ENCODE results near the gene FEZ2. TPM values are rescaled to one million over a fixed set of nuclear protein-coding genes. Genes with fewer than 3 reads are reported as not detected.
A peak's percentile ranks its signal among the peaks of the same experiment; 100 is the strongest.
"Not testable (repeated sequence)": the region's sequence is repeated elsewhere in the genome, so short reads cannot be mapped to it uniquely, and the experiment has no call there.

The FEZ2 gene
- polyA plus RNA-seq, 1 donor from 2014 or later = 36.8 TPM

- H3K9me2 ChIP-seq (ENCODE audit: insufficient read depth, low read length) = no peaks in the 10 kb centered on the region
- no peaks in the 10 kb centered on the region for H3K9me3 ChIP-seq (ENCODE audit: low read length)
- no peak overlapping the region for H3K27ac ChIP-seq (ENCODE audit: low read length)
- TF ChIP-seq CTCF (IDR thresholded peaks at IDR 0.05; ENCODE audit: poor library complexity, severe bottlenecking) (no peak), EP300 (conservative IDR thresholded peaks at IDR 0.05; ENCODE audit: poor library complexity, severe bottlenecking) (no peak), SMC3 (conservative IDR thresholded peaks at IDR 0.05; ENCODE audit: poor library complexity) (no peak), TAF1 (IDR thresholded peaks at IDR 0.05; ENCODE audit: low read depth) (no peak), MXI1 (conservative IDR thresholded peaks at IDR 0.05; ENCODE audit: poor library complexity, severe bottlenecking) (no peak)
- no peaks in the 10 kb centered on the region for H4K20me1 ChIP-seq (ENCODE audit: insufficient read depth)
- H3F3A ChIP-seq (ENCODE audit: insufficient read depth, low read length, poor library complexity, severe bottlenecking) = no peaks in the 10 kb centered on the region
- no peaks in the 10 kb centered on the region for H3K79me2 ChIP-seq (replicated peaks; ENCODE audit: insufficient read depth, low read length)
- no peak overlapping the region for H2AFZ ChIP-seq (ENCODE audit: low read depth, low read length)
- H3K4me3 ChIP-seq (ENCODE audit: low read length) = no peak overlapping the region
- no peak overlapping the region for H3K4me2 ChIP-seq (ENCODE audit: low read length)
- no peak overlapping the region for H3K9ac ChIP-seq (ENCODE audit: low read length)
- no peaks in the 10 kb centered on the region for H3K27me3 ChIP-seq (ENCODE audit: insufficient read depth, low read depth, low read length)
- H3K36me3 ChIP-seq (ENCODE audit: insufficient read depth, low read length) = no peaks in the 10 kb centered on the region
Observed at GRCh38 chr2:36605273-36605672, 7.3 kb upstream of the FEZ2 start.

GRCh38 chr2:36603629-36604028 is 5.7 kb upstream of the FEZ2 start:
- H3K27me3 ChIP-seq (ENCODE audit: insufficient read depth, low read depth, low read length); H3K4me2 ChIP-seq (ENCODE audit: low read length); H3K9me3 ChIP-seq (ENCODE audit: low read length); H4K20me1 ChIP-seq (ENCODE audit: insufficient read depth); H2AFZ ChIP-seq (ENCODE audit: low read depth, low read length); H3K27ac ChIP-seq (ENCODE audit: low read length); H3K36me3 ChIP-seq (ENCODE audit: insufficient read depth, low read length); H3K9ac ChIP-seq (ENCODE audit: low read length); H3K4me3 ChIP-seq (ENCODE audit: low read length); H3K79me2 ChIP-seq (replicated peaks; ENCODE audit: insufficient read depth, low read length); H3K9me2 ChIP-seq (ENCODE audit: insufficient read depth, low read length); H3F3A ChIP-seq (ENCODE audit: insufficient read depth, low read length, poor library complexity, severe bottlenecking): not testable (repeated sequence)

GRCh38 chr2:36597003-36597531 is 901 bp downstream of the FEZ2 start:
- Histone ChIP-seq H3K27ac (ENCODE audit: low read length) (no peak overlapping the region), H3K79me2 (replicated peaks; ENCODE audit: insufficient read depth, low read length) (no peaks in the 10 kb centered on the region), H3K9me2 (ENCODE audit: insufficient read depth, low read length) (no peaks in the 10 kb centered on the region), H3K4me3 (ENCODE audit: low read length) (peak overlapping the region; percentile 82), H3K27me3 (ENCODE audit: insufficient read depth, low read depth, low read length) (no peaks in the 10 kb centered on the region), H3K9me3 (ENCODE audit: low read length) (no peaks in the 10 kb centered on the region), H3K4me2 (ENCODE audit: low read length) (peak overlapping the region; percentile 41), H2AFZ (ENCODE audit: low read depth, low read length) (peak overlapping the region; percentile 72), H4K20me1 (ENCODE audit: insufficient read depth) (no peaks in the 10 kb centered on the region), H3K9ac (ENCODE audit: low read length) (peak overlapping the region; percentile 68), H3K36me3 (ENCODE audit: insufficient read depth, low read length) (no peaks in the 10 kb centered on the region), H3F3A (ENCODE audit: insufficient read depth, low read length, poor library complexity, severe bottlenecking) (no peaks in the 10 kb centered on the region)
- TF ChIP-seq TAF1 (IDR thresholded peaks at IDR 0.05; ENCODE audit: low read depth) (no peak), MXI1 (conservative IDR thresholded peaks at IDR 0.05; ENCODE audit: poor library complexity, severe bottlenecking) (no peak), RAD21 (conservative IDR thresholded peaks at IDR 0.05) (no peak), REST (IDR thresholded peaks at IDR 0.05; ENCODE audit: borderline replicate concordance) (no peak), EZH2 (IDR thresholded peaks at IDR 0.05; ENCODE audit: borderline replicate concordance, insufficient read depth, low read length, poor library complexity, severe bottlenecking) (no peak), POLR2AphosphoS5 (IDR thresholded peaks at IDR 0.05) (no peak), EP300 (conservative IDR thresholded peaks at IDR 0.05; ENCODE audit: poor library complexity, severe bottlenecking) (no peak), CTCF (IDR thresholded peaks at IDR 0.05; ENCODE audit: poor library complexity, severe bottlenecking) (no peak), SMC3 (conservative IDR thresholded peaks at IDR 0.05; ENCODE audit: poor library complexity) (no peak)

Measured in neural cell (in vitro differentiated cells).